Thyroid gland (tissue), 4 donors: ENCODE results near the gene TMEM116. TPM values are rescaled to one million over a fixed set of nuclear protein-coding genes. Genes with fewer than 3 reads are reported as not detected.
"Not testable (repeated sequence)": the region's sequence is repeated elsewhere in the genome, so short reads cannot be mapped to it uniquely, and the experiment has no call there.

Experiments
- DNase-seq, 2 donors: peaks; one replicate each; pipeline ENCODE4 v3.0.0-alpha.2; 2019
- H3K27ac ChIP-seq, 3 donors: fragments of 200-600 bp; sonication (generic); 1 replicate in 2 of 3; 2 replicates in 1 of 3; pipeline ENCODE4 v1.5.1; 2016 to 2019; ENCODE audit warnings: mild to moderate bottlenecking in 1 of 3, moderate library complexity in 1 of 3
- H3K27me3 ChIP-seq: fragments of 200-600 bp; sonication (generic); one replicate; pipeline ENCODE4 v1.5.1; 2019
- H3K36me3 ChIP-seq, 2 donors: fragments of 200-600 bp; sonication (generic); one replicate each; pipeline ENCODE4 v1.5.1; 2016 to 2019
- H3K4me1 ChIP-seq, 2 donors: fragments of 200-600 bp; sonication (generic); one replicate each; pipeline ENCODE4 v1.5.1; 2017 to 2019
- H3K4me3 ChIP-seq, 3 donors: fragments of 200-600 bp; sonication (generic); replicated peaks in 1 of 3; 1 replicate in 2 of 3; 2 replicates in 1 of 3; pipeline ENCODE4 v1.5.1; 2016; ENCODE audit warnings: mild to moderate bottlenecking in 1 of 3
- H3K9me3 ChIP-seq: fragments of 200-600 bp; sonication (generic); one replicate; pipeline ENCODE4 v1.5.1; 2017
- CTCF ChIP-seq, 6 experiments: fragments of 200-600 bp in 3 of 6; fragments of 450-650 bp in 3 of 6; sonication (generic) in 3 of 6; IDR thresholded peaks; one replicate each; pipeline ENCODE4 v1.5.1; 2016 to 2019; ENCODE audit warnings: antibody characterized with exemption in 6 of 6, mild to moderate bottlenecking in 2 of 6, inconsistent platforms in 1 of 6, moderate library complexity in 1 of 6
- POLR2A ChIP-seq, 2 donors: fragments of 450-650 bp; IDR thresholded peaks; one replicate each; pipeline ENCODE4 v1.6.1; 2017; ENCODE audit warnings: antibody characterized with exemption in 2 of 2, mild to moderate bottlenecking in 2 of 2, moderate library complexity in 1 of 2
- WGBS, 2 donors: methylation state at CpG; one replicate each; pipeline ENCODE4 v1.1.5; 2017; 5-methylcytosine and 5-hydroxymethylcytosine counted together
- intact Hi-C: fragments of 100-400 bp; cut with DNase I; formaldehyde crosslinking; loops from one replicate; pipeline ENCODE4 v1.15.1; 2023
- total RNA-seq, 4 donors: library from RNA; depleted of rRNA; stranded (reverse); fragments of >200 nt; gene quantifications; one replicate each; pipeline ENCODE4 v1.2.3, GENCODE V29; 2016

TMEM116 gene
- total RNA-seq, 4 donors from 2014 or later: 20.0 to 33.0 (median 26.6) TPM

- 88 to 95% methylated on average over 5 of the region's 5 CpGs for WGBS, 2 donors
- H3K4me3 ChIP-seq: no peak overlapping the region
- intact Hi-C loops: no loop called here
Observed at GRCh38 chr12:111954969-111955368, 58.0 kb downstream of the TMEM116 start.

GRCh38 chr12:111953455-111953854 lies 59.5 kb downstream of the TMEM116 start:
- Histone ChIP-seq H3K27ac (no peak overlapping the region), H3K27me3 (no peaks in the 10 kb centered on the region), H3K4me1 (no peaks in the 10 kb centered on the region), H3K9me3 (no peaks in the 10 kb centered on the region), H3K36me3 (no peaks in the 10 kb centered on the region), H3K4me3 (no peak overlapping the region)
- intact Hi-C loops: no loop called here
- WGBS, 2 donors: 29 to 30% methylated on average over 4 of the region's 4 CpGs
- no peak for TF ChIP-seq POLR2A (IDR thresholded peaks at IDR 0.05)
- no peak for TF ChIP-seq CTCF (IDR thresholded peaks at IDR 0.05)
- peak; percentile 57 to 58 for DNase-seq

More at GRCh38 chr12:111954969-111955368, 58.0 kb downstream of the TMEM116 start:
- no peak for DNase-seq
- Histone ChIP-seq H3K4me1 (no peaks in the 10 kb centered on the region), H3K9me3 (no peaks in the 10 kb centered on the region), H3K27ac (no peak overlapping the region), H3K36me3 (no peaks in the 10 kb centered on the region), H3K27me3 (no peaks in the 10 kb centered on the region)
- no peak for TF ChIP-seq POLR2A (IDR thresholded peaks at IDR 0.05)
- no peak for TF ChIP-seq CTCF (IDR thresholded peaks at IDR 0.05)

GRCh38 chr12:111952084-111952787 lies 60.7 kb downstream of the TMEM116 start:
- H3K4me1 ChIP-seq, intact Hi-C loops, DNase-seq, H3K9me3 ChIP-seq, H3K36me3 ChIP-seq, H3K27me3 ChIP-seq, H3K27ac ChIP-seq, H3K4me3 ChIP-seq: not testable (repeated sequence)
- 93 to 98% methylated on average over 4 of the region's 4 CpGs for WGBS, 2 donors

- H3K4me3 ChIP-seq, H3K36me3 ChIP-seq, H3K27me3 ChIP-seq, intact Hi-C loops, H3K4me1 ChIP-seq, H3K27ac ChIP-seq, H3K9me3 ChIP-seq, DNase-seq: not testable (repeated sequence)
- WGBS, 2 donors: 84 to 90% methylated on average over 3 of the region's 3 CpGs
Observed at GRCh38 chr12:111950961-111951676, 61.8 kb downstream of the TMEM116 start.

- H3K27ac ChIP-seq: no peak overlapping the region
- no peaks in the 10 kb centered on the region for H3K27me3 ChIP-seq
- H3K36me3 ChIP-seq: no peaks in the 10 kb centered on the region
- H3K4me1 ChIP-seq: peaks cover 0 to 4% of the 10 kb centered on the region in 2 donors
- DNase-seq: no peak
- intact Hi-C loops: no loop called here
- 95 to 98% methylated on average over 1 of the region's 1 CpG for WGBS, 2 donors
- no peak overlapping the region for H3K4me3 ChIP-seq
- H3K9me3 ChIP-seq: no peaks in the 10 kb centered on the region
- TF ChIP-seq POLR2A (IDR thresholded peaks at IDR 0.05): no peak
- TF ChIP-seq CTCF (IDR thresholded peaks at IDR 0.05): no peak
Observed at GRCh38 chr12:111943929-111944328, 69.0 kb downstream of the TMEM116 start.

GRCh38 chr12:111942557-111942956 lies 70.4 kb downstream of the TMEM116 start:
- 68 to 85% methylated on average over 5 of the region's 5 CpGs for WGBS, 2 donors
- intact Hi-C loops: no loop called here
- H3K36me3 ChIP-seq: no peaks in the 10 kb centered on the region
- H3K4me1 ChIP-seq: no peaks in the 10 kb centered on the region
- TF ChIP-seq CTCF (IDR thresholded peaks at IDR 0.05) (no peak), POLR2A (IDR thresholded peaks at IDR 0.05) (no peak)
- H3K27ac ChIP-seq: no peak overlapping the region
- H3K27me3 ChIP-seq: no peaks in the 10 kb centered on the region
- H3K4me3 ChIP-seq: no peak overlapping the region
- H3K9me3 ChIP-seq: no peaks in the 10 kb centered on the region
- no peak for DNase-seq
